ENCODE measurements around the gene DNTT.

The DNTT gene

GRCh38 chr10:96310321-96310669, 6.1 kb downstream of the DNTT start:
- no peak for ATAC-seq

- ATAC-seq, result no peak
Measured at GRCh38 chr10:96311180-96311715, 7.0 kb downstream of the DNTT start.

- ATAC-seq, result no peak
Measured at GRCh38 chr10:96313344-96313743, 9.1 kb downstream of the DNTT start.

- no peak for ATAC-seq
Measured at GRCh38 chr10:96317067-96317833, 13.0 kb downstream of the DNTT start.

GRCh38 chr10:96319754-96320474, 15.7 kb downstream of the DNTT start:
- no peak for ATAC-seq

GRCh38 chr10:96321822-96322221, 17.6 kb downstream of the DNTT start:
- no peak for ATAC-seq

GRCh38 chr10:96322275-96322674, 18.0 kb downstream of the DNTT start:
- no peak for ATAC-seq

GRCh38 chr10:96324447-96324846, 20.2 kb downstream of the DNTT start:
- ATAC-seq, result no peak

- peak; percentile 84 to 88 for ATAC-seq
Measured at GRCh38 chr10:96325719-96326373, 21.6 kb downstream of the DNTT start.

- ATAC-seq, result no peak
Measured at GRCh38 chr10:96327462-96327861, 23.2 kb downstream of the DNTT start.

- ATAC-seq, result peak in 1 of 2 donors; percentile 51
Measured at GRCh38 chr10:96333101-96333500, 28.9 kb downstream of the DNTT start.

- no peak for ATAC-seq
Measured at GRCh38 chr10:96334616-96335526, 30.6 kb downstream of the DNTT start.

GRCh38 chr10:96337106-96337505, 32.9 kb downstream of the DNTT start:
- ATAC-seq, result no peak

GRCh38 chr10:96338279-96338925, 34.2 kb downstream of the DNTT start:
- no peak for ATAC-seq

- ATAC-seq, result no peak
Measured at GRCh38 chr10:96339383-96339782, 35.1 kb downstream of the DNTT start.

- ATAC-seq, result peak in 1 of 2 donors; percentile 67
Measured at GRCh38 chr10:96339956-96340904, 36.0 kb downstream of the DNTT start.

- peak in 1 of 2 donors; percentile 55 for ATAC-seq
Measured at GRCh38 chr10:96341219-96342182, 37.3 kb downstream of the DNTT start.

GRCh38 chr10:96342402-96342801, 38.2 kb downstream of the DNTT start:
- no peak for ATAC-seq

GRCh38 chr10:96344178-96344577, 39.9 kb downstream of the DNTT start:
- no peak for ATAC-seq

Data from activated CD4-positive, CD25-positive, alpha-beta regulatory T cell treated with anti-CD3 and anti-CD28 coated beads, Interleukin-2, amount 50 U/mL, for 24 hours (primary cell).